Stimulated activated naive B cell treated with anti-CD40 and anti-IgM and Interleukin-4, amounts not matched to agents 10 μg/mL and 1 μg/mL and 100 μg/mL, for 72 hours (primary cell): ENCODE measurements around the gene POLE.

Experiments used
- ATAC-seq, 2 donors: fragments of 150-1000 bp; cut with Tn5 transposase; replicated peaks; 2 replicates each; pipeline ENCODE4 v1.10.0; 2021; ENCODE audit warnings: moderate library complexity in 1 of 2
- DNase-seq: peaks from one replicate; pipeline ENCODE4 v3.0.0; 2021
- H3K27ac Mint-ChIP-seq: one replicate; pipeline ENCODE4 v1.8.0; 2022; ENCODE audit warnings: mild to moderate bottlenecking, mixed read lengths
- H3K27me3 Mint-ChIP-seq, 2 donors: one replicate each; pipeline ENCODE4 v1.8.0; 2022; ENCODE audit warnings: mixed read lengths in 2 of 2
- H3K36me3 Mint-ChIP-seq, 2 donors: one replicate each; pipeline ENCODE4 v1.8.0; 2022; ENCODE audit warnings: mixed read lengths in 2 of 2, mild to moderate bottlenecking in 1 of 2
- H3K4me1 Mint-ChIP-seq, 2 donors: one replicate each; pipeline ENCODE4 v1.8.0; 2022; ENCODE audit warnings: mixed read lengths in 2 of 2, mild to moderate bottlenecking in 1 of 2
- H3K4me3 Mint-ChIP-seq, 2 donors: one replicate each; pipeline ENCODE4 v1.8.0; 2022; ENCODE audit warnings: mild to moderate bottlenecking in 2 of 2, mixed read lengths in 2 of 2, moderate library complexity in 1 of 2
- H3K9me3 Mint-ChIP-seq, 2 donors: one replicate each; pipeline ENCODE4 v1.8.0; 2022; ENCODE audit warnings: mixed read lengths in 2 of 2, mild to moderate bottlenecking in 1 of 2

The POLE gene

DNA sequence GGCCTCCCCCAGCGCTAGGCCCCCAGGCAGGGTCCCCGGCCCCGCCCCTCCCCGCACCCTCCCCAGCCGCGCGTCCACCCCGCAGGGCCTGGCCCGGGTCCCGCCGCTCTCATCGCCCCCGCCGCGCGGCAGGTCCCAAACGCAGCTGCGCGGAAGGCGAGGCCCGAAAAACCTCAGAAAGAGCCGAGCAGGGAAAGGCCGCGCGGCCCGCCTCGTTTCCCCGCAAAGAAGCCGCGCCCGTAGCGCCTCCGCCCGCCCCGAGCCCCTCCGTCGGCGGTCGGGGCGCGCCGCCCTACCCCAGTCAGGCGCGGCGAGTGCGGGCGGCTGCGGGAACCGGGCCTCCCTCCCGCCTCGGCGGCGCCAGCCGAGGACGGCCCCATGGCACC, 324 bp downstream of the POLE start:
- Mint-ChIP-seq H3K36me3 (peaks cover 3 to 5% of the 10 kb centered on the region in 2 donors), H3K27me3 (no peaks in the 10 kb centered on the region), H3K4me3 (peak overlapping the region; percentile 87 to 90), H3K4me1 (peaks cover 14 to 24% of the 10 kb centered on the region in 2 donors), H3K9me3 (no peaks in the 10 kb centered on the region), H3K27ac (peak overlapping the region; percentile 85)
- DNase-seq (no peak), ATAC-seq (peak; percentile 50 to 58)

- Mint-ChIP-seq H3K27ac (no peak overlapping the region), H3K36me3 (peaks cover 3 to 5% of the 10 kb centered on the region in 2 donors), H3K4me1 (peaks cover 14 to 30% of the 10 kb centered on the region in 2 donors), H3K9me3 (no peaks in the 10 kb centered on the region), H3K27me3 (no peaks in the 10 kb centered on the region), H3K4me3 (peak overlapping the region; percentile 60 to 90)
- ATAC-seq, result no peak
- no peak for DNase-seq
Observed at GRCh38 chr12:132685400-132685799, 1.7 kb downstream of the POLE start.

GRCh38 chr12:132677492-132677891, 9.7 kb downstream of the POLE start:
- no peak for DNase-seq
- Mint-ChIP-seq H3K9me3 (no peaks in the 10 kb centered on the region), H3K4me1 (peaks cover 1 to 5% of the 10 kb centered on the region in 2 donors), H3K36me3 (peaks cover 41 to 75% of the 10 kb centered on the region in 2 donors), H3K4me3 (no peak overlapping the region), H3K27me3 (no peaks in the 10 kb centered on the region), H3K27ac (no peak overlapping the region)
- no peak for ATAC-seq

DNA sequence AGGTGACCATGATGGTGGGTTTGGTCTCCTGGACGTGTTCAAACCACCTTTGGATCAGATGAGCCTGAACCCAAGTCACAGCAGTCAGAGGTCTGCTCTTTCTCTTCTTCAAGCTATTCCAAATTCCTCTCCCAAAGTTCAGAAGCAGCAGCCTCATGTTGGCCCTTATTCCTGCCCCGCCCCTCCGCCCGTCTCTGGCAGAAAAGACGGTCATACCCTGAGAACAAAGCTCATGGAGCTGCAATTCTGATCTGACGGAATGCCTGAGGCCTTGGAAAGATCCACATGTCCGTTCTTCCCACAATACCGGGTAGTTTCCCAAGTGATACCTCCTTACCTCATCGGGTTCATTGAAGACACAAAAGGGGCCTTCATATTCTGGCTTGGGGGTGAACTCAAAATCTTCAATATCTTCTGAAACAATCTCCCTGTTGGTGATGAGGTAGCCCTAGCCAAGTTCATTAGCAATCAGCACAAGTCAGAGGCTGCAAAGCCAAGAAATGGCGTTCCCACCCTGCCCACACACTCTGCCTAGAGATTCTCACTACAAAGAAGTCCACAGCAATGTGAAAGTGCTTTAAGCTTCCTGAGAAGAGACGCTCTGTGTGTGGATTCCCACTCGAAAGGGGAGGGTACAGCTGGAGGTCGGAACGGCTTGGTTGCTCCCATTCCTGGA, 11.2 kb downstream of the POLE start:
- no peak overlapping the region for H3K27ac Mint-ChIP-seq
- ATAC-seq, result no peak
- H3K4me3 Mint-ChIP-seq, result no peak overlapping the region
- H3K9me3 Mint-ChIP-seq, result no peaks in the 10 kb centered on the region
- H3K27me3 Mint-ChIP-seq, result no peaks in the 10 kb centered on the region
- DNase-seq, result no peak
- H3K36me3 Mint-ChIP-seq, result peaks cover 47 to 82% of the 10 kb centered on the region in 2 donors
- peaks cover 1% of the 10 kb centered on the region in 2 donors for H3K4me1 Mint-ChIP-seq

DNA sequence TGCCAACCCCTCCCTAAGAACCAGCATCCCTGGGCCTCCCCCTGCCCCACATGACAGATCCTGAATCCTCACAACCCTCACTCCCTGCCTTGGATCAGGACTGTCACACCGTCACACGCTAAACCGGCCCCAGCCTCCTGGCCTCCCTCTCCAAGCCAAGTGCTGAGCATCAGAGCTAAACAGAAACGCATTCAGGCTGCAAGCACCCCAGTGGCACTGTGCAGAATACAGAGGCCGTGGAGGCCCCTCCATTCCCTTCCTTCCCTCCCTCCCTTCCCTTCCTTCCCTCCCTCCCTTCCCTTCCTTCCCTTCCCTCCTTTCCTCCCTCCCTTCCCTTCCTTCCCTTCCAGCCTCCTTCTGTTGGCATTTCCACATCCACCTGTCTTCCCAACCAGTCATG, 12.6 kb downstream of the POLE start:
- Mint-ChIP-seq H3K27me3 (no peaks in the 10 kb centered on the region), H3K27ac (no peak overlapping the region), H3K36me3 (peaks cover 52 to 76% of the 10 kb centered on the region in 2 donors), H3K9me3 (no peaks in the 10 kb centered on the region), H3K4me1 (no peaks in the 10 kb centered on the region), H3K4me3 (no peak overlapping the region)
- ATAC-seq (no peak), DNase-seq (no peak)

- Mint-ChIP-seq H3K27ac (no peak overlapping the region), H3K4me3 (no peak overlapping the region), H3K27me3 (no peaks in the 10 kb centered on the region), H3K36me3 (peaks cover 53 to 71% of the 10 kb centered on the region in 2 donors), H3K9me3 (no peaks in the 10 kb centered on the region), H3K4me1 (no peaks in the 10 kb centered on the region)
- no peak for ATAC-seq
- DNase-seq, result no peak
Observed at GRCh38 chr12:132673288-132674179, 13.6 kb downstream of the POLE start.

GRCh38 chr12:132672678-132673077, 14.5 kb downstream of the POLE start:
- no peak for DNase-seq
- Mint-ChIP-seq H3K4me1 (no peaks in the 10 kb centered on the region), H3K27me3 (no peaks in the 10 kb centered on the region), H3K36me3 (peaks cover 54 to 72% of the 10 kb centered on the region in 2 donors), H3K27ac (peak overlapping the region; percentile 75), H3K9me3 (no peaks in the 10 kb centered on the region), H3K4me3 (no peak overlapping the region)
- ATAC-seq, result no peak

DNA sequence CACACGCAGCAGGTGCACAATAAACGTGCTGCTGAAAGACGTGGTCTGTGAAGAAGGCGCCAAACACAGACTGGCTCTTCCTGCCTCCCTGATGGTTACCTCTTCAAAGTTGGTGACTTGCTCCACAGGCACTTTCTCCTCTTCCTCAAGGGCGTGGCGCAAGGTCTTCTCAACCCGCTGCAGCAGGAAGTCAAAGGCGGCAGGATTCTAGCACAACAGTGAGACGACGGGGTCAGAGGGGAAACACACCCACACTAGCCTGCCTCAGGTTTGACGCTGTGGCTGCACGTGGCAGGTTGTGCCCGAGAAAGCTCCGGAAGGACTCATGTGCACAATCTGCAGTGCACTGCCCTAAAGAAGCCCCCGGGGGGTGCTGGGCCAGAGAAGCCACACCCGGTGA, 15.0 kb downstream of the POLE start:
- no peak for DNase-seq

GRCh38 chr12:132669166-132669879, 17.8 kb downstream of the POLE start:
- Mint-ChIP-seq H3K4me1 (peaks cover 0 to under 1% of the 10 kb centered on the region in 2 donors), H3K9me3 (no peaks in the 10 kb centered on the region), H3K27me3 (no peaks in the 10 kb centered on the region), H3K4me3 (no peak overlapping the region), H3K36me3 (peaks cover 63 to 72% of the 10 kb centered on the region in 2 donors), H3K27ac (no peak overlapping the region)
- DNase-seq (no peak), ATAC-seq (no peak)

More for the DNA sequence above, 15.0 kb downstream of the POLE start:
- peak overlapping the region; percentile 43 for H3K27ac Mint-ChIP-seq
- peaks cover 55 to 72% of the 10 kb centered on the region in 2 donors for H3K36me3 Mint-ChIP-seq
- no peaks in the 10 kb centered on the region for H3K9me3 Mint-ChIP-seq
- no peak overlapping the region for H3K4me3 Mint-ChIP-seq
- H3K27me3 Mint-ChIP-seq, result no peaks in the 10 kb centered on the region
- ATAC-seq, result no peak
- H3K4me1 Mint-ChIP-seq, result no peaks in the 10 kb centered on the region

DNA sequence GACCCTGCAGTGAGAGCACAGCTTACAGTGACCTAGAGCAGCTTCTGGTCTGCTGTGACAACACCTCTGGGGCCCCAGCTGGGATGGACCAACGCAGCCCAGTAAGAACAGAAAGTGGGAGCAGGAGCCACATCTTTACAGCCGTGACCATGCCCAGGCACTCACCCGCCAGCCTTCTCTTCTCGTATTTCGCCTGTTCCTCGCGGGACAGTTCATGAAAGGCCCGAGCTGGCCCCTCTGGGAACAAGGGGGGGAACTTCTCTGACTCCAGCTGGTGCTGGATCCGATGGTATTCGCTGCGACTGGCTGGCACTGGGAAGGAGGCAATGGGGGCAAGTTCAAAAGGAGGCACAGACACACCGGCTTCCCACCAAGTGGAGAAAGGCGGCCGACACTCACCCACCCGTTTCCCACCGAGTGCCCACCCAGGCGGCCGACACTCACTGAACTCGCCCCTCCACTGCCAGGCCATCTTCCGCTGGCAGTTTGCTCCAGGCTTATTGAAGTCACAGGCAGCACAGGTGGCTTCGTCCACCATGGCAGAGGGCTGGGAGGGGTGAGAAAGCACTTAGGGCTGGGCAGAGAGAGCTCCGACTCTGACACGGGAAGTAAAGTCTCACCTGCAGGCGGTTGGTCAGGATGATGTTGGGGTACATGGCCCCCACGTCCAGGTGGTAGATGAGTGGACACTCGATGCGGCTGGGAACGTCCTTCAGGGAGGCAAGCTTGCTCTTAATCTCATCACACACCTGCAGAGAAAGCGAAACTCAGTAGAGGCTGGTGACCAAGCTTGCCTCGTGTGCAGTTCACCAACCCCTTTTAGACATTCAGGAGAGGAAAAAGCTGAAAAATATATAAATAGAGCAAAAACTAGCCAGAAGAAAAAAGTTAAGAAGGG, 18.7 kb downstream of the POLE start:
- DNase-seq (no peak), ATAC-seq (no peak)
- peaks cover 0 to 2% of the 10 kb centered on the region in 2 donors for H3K4me1 Mint-ChIP-seq
- H3K4me3 Mint-ChIP-seq, result no peak overlapping the region
- no peaks in the 10 kb centered on the region for H3K9me3 Mint-ChIP-seq
- peak overlapping the region; percentile 47 for H3K27ac Mint-ChIP-seq
- peaks cover 64 to 70% of the 10 kb centered on the region in 2 donors for H3K36me3 Mint-ChIP-seq
- no peaks in the 10 kb centered on the region for H3K27me3 Mint-ChIP-seq

- ATAC-seq, result no peak
- Mint-ChIP-seq H3K4me3 (no peak overlapping the region), H3K27me3 (no peaks in the 10 kb centered on the region), H3K9me3 (no peaks in the 10 kb centered on the region), H3K36me3 (peaks cover 74 to 79% of the 10 kb centered on the region in 2 donors), H3K27ac (no peak overlapping the region), H3K4me1 (peaks cover 2 to 5% of the 10 kb centered on the region in 2 donors)
- no peak for DNase-seq
Observed at GRCh38 chr12:132665794-132666193, 21.3 kb downstream of the POLE start.

- Mint-ChIP-seq H3K36me3 (peaks cover 76 to 82% of the 10 kb centered on the region in 2 donors), H3K27ac (no peak overlapping the region), H3K4me1 (peaks cover 2 to 5% of the 10 kb centered on the region in 2 donors), H3K9me3 (no peaks in the 10 kb centered on the region), H3K4me3 (no peak overlapping the region), H3K27me3 (no peaks in the 10 kb centered on the region)
- ATAC-seq, result no peak
- DNase-seq, result no peak
Observed at GRCh38 chr12:132665149-132665491, 22.0 kb downstream of the POLE start.

DNA sequence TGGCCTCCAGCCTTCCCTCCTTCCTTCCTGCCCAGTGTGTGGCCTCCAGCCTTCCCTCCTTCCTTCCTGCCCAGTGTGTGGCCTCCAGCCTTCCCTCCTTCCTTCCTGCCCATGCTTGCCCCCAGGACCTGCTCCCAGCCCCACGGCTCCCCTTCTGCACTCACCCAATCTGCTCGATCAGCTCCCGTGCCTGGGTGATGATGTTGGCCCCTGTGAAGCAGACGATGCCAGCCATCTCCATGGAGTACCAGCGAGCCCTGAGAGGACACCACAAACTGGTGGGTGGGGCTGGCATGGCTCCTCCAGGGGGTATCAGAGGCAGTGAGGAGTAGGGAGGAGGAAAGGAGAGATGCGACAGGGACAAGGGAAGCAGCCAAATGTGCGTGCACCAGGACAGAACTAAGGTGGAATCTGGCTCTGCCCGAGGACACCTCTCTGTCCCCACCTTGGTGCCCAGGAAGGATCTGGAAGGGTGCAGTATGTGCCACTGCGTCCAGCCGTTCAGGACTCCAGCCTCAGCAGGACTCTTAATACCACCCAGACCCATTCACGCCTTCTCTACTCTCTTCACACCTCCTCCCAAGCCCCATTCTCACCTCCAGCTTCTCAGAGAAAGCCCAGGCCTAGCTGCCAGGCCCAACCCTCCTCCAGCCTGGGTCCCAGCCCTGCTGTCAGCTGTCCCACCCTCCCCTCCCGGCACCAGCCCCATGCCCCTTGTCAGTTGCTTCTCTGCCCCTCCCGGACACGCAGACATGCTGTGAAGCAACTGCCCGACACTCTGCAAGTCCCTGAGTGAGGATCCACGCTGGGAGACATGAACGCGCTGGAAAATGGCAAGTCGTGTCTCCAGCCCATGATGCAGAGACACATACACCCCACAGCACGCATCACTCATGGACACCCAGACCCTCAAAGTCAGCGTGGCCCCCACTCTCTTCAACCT, 22.7 kb downstream of the POLE start:
- H3K27me3 Mint-ChIP-seq, result no peaks in the 10 kb centered on the region
- DNase-seq (no peak), ATAC-seq (no peak)
- H3K27ac Mint-ChIP-seq, result no peak overlapping the region
- peaks cover 73 to 82% of the 10 kb centered on the region in 2 donors for H3K36me3 Mint-ChIP-seq
- H3K4me3 Mint-ChIP-seq, result no peak overlapping the region
- H3K4me1 Mint-ChIP-seq, result peaks cover 2 to 5% of the 10 kb centered on the region in 2 donors
- H3K9me3 Mint-ChIP-seq, result no peaks in the 10 kb centered on the region
